ENCODE data around the gene MRPS23. TPM values are rescaled to one million over a fixed set of nuclear protein-coding genes. Genes with fewer than 3 reads are reported as not detected.

MRPS23 gene
- total and polyA plus RNA-seq, 8 donors: 39.2 to 46.1 (median 43.2) TPM

DNA sequence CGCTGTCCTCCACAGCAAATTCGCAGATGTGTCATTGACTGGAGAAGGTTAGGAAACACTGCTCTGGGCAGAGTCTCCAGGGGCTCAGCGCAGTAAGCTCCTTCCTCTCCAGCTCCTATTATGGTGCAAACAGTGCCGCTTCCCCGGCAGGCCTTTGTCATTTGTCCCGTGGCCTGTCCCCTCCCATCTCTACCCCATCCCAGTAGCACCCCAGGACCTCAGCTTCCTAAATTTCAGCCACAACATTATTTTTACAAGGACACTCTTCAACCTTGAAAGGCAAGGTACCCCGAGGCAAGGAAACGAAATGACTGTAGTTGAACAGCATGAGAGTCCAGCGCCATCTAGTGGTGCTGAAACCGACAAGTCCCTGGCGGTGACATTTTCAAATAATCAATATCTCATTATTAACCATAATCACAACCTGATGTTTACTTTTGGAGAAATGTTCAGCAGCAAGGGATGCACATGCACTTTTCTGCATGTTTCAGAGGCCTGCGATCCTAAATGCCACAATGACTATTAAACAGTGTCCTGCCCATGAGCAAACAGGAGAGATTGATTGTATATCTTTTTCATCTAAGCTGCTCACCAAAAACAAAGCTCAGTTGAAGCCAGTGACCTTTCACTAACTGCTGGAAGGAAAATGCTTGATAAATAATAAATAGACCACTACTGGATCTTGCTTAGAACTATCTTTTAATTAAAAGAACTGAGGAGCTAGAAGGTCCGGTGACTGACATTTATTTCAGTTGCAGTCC is 16.5 kb downstream of the MRPS23 start:
- peak overlapping the region in 1 of 2 donors; percentile 58 for H3K27ac ChIP-seq
- H3K36me3 ChIP-seq: peaks cover 0 to 16% of the 10 kb centered on the region in 2 donors
- H3K9me3 ChIP-seq: no peaks in the 10 kb centered on the region
- H3K4me3 ChIP-seq: peak overlapping the region in 1 of 2 donors; percentile 34
- intact Hi-C loops (cut with DNase I): no loop called here
- peak in 3 of 4 donors; percentile 52 to 83 (median 80) for DNase-seq
- no peaks in the 10 kb centered on the region for H3K27me3 ChIP-seq
- peak; percentile 90 for ATAC-seq
- TF ChIP-seq, protein P1, sequence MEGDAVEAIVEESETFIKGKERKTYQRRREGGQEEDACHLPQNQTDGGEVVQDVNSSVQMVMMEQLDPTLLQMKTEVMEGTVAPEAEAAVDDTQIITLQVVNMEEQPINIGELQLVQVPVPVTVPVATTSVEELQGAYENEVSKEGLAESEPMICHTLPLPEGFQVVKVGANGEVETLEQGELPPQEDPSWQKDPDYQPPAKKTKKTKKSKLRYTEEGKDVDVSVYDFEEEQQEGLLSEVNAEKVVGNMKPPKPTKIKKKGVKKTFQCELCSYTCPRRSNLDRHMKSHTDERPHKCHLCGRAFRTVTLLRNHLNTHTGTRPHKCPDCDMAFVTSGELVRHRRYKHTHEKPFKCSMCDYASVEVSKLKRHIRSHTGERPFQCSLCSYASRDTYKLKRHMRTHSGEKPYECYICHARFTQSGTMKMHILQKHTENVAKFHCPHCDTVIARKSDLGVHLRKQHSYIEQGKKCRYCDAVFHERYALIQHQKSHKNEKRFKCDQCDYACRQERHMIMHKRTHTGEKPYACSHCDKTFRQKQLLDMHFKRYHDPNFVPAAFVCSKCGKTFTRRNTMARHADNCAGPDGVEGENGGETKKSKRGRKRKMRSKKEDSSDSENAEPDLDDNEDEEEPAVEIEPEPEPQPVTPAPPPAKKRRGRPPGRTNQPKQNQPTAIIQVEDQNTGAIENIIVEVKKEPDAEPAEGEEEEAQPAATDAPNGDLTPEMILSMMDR (IDR thresholded peaks at IDR 0.05): peak; percentile 76 to 94
- H3K4me1 ChIP-seq: peaks cover 5 to 15% of the 10 kb centered on the region in 2 donors

DNA sequence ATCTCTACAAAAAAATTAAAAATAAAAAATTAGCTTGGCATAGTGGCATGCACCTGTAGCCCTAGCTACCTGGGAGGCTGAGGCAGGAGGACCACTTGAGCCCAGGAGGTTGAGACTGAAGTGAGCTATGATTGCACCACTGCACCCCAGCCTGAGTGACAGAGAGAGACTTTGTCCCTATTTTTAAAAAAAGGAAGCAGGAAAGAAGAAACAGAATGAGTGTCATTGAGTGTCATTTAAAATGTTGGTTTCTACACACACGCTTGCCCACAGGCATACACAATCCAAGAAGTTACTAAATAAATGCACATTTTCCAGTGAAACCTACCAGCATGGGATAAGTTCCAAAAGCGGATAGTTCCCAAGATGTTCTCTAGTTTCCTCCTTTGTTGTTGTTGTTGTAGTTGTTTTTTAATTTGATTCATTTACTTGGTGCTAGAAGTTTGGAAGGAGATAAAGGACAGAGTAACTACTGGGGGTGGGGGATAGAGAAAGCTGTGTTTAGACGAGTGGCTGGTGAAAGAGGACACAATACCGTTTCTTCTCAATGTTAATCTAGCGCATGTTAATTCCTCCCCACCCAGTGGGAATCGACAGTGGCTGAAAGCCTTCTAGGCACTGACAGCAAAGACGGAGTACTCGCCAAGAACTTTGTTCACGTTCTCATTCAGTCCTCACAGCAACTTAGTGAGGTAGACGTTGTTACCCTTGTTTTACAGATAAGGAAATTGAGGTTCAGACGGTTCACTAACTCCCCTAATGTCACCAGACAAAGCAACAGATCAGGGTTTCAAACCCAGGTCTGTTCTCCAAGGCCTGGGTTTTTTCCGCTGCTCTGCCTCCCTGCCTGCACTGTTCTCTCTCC is 17.3 kb downstream of the MRPS23 start:
- H3K4me1 ChIP-seq: peaks cover 5 to 15% of the 10 kb centered on the region in 2 donors
- H3K36me3 ChIP-seq: peaks cover 0 to 10% of the 10 kb centered on the region in 2 donors
- DNase-seq (no peak), ATAC-seq (peak; percentile 38)
- TF ChIP-seq, protein P1 (IDR thresholded peaks at IDR 0.05): no peak
- intact Hi-C loops (cut with DNase I): no loop called here
- H3K4me3 ChIP-seq: peak overlapping the region in 1 of 2 donors; percentile 34
- peak overlapping the region in 1 of 2 donors; percentile 58 for H3K27ac ChIP-seq
- H3K27me3 ChIP-seq: no peaks in the 10 kb centered on the region
- no peaks in the 10 kb centered on the region for H3K9me3 ChIP-seq

DNA sequence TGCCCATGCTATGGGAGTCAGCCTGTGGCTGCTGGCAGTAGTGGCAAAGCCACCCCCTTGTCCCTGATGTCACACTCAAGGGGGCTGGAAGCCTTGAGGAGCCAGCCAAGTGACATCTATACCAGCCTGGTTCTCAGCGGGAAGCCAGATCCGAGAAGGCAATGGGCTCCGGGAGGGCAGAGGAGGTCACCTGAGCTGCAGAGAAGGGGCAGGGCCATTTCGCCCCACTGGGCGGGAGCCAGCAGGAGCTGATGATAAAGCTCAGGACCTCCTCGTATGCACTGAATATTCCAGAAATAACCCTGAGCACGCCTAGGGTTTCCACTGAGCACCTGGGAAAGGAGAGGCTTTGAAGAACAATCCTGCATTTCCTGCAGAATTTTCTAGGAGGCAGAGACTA is 19.0 kb downstream of the MRPS23 start:
- DNase-seq: no peak
- no peak for ATAC-seq
- TF ChIP-seq, protein P1 (IDR thresholded peaks at IDR 0.05): no peak
- Histone ChIP-seq H3K27me3 (no peaks in the 10 kb centered on the region), H3K4me1 (peaks cover 5 to 15% of the 10 kb centered on the region in 2 donors), H3K4me3 (no peak overlapping the region), H3K9me3 (no peaks in the 10 kb centered on the region), H3K36me3 (no peaks in the 10 kb centered on the region), H3K27ac (no peak overlapping the region)
- intact Hi-C loops (cut with DNase I): no loop called here

DNA sequence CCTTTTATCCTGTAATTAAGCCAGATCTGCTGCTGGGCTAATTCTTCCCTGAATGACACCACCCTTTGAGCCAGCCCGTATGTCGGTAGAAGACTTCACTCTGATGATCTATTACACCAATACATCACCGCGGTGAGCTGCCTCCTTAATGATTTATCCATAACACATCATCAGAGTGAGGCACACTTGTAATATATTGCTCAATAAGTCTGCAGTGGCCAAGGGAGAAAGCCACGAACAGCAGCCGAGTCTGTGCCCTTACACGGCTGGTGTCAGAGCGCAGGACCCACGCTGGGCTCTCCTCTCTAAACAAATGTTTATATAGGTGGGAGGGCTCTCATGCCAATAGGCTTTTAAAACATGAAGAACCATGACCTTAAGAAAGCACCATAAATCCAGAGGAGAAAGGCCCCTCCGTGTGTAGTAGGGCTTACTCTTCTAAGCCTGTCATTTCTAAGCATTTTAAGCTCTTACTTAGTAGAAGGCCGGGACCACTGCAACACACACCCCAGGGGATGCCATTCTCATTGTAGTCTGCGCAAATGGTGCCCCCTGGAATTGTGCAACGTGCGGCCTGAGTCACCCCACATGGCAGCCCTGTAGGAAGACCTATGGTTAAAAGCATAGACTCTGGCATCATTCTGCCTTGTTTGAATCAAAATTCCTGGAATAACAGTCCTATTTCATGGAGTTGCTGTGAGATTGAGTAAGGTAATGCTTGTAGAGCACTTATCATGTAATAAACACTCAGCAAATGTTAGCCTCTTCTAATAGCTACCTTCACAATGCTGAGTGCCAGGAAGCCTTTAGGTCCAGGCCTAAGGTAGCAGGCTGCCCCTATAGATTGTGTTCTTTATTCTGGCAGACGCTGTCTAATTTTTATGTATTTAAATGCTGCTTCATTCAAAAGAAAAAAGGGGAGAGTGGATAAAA is 26.1 kb downstream of the MRPS23 start:
- Histone ChIP-seq H3K27me3 (no peaks in the 10 kb centered on the region), H3K9me3 (no peaks in the 10 kb centered on the region), H3K4me1 (no peaks in the 10 kb centered on the region), H3K4me3 (no peak overlapping the region), H3K36me3 (no peaks in the 10 kb centered on the region), H3K27ac (no peak overlapping the region)
- intact Hi-C loops (cut with DNase I): no loop called here
- DNase-seq (no peak), ATAC-seq (peak; percentile 91)
- TF ChIP-seq, protein P1 (IDR thresholded peaks at IDR 0.05): no peak

All from left lung (tissue), 10 donors.